AG04449 (cell line): ENCODE results near the gene ARG2.

Experiments
- CTCF ChIA-PET: fragments of 350-600 bp; formaldehyde crosslinking; extraction: SDS; loops from one replicate; lab custom pipeline; 2021; ENCODE audit warnings: antibody characterized with exemption; lab: Yijun Ruan, JAX
- POLR2A ChIA-PET: fragments of 400-600, 350-600 bp; formaldehyde crosslinking; extraction: SDS; loops from one replicate; lab custom pipeline; 2020; ENCODE audit warnings: antibody characterized with exemption, inconsistent platforms; lab: Yijun Ruan, JAX
- DNase-seq: peaks from one replicate; pipeline ENCODE4 v3.0.0-alpha.2; 2010; ENCODE audit warnings: low read depth, low spot score
- H3K4me3 ChIP-seq: 2 replicates; pipeline ENCODE4 v1.5.1; 2011; ENCODE audit warnings: low read depth, mild to moderate bottlenecking, control low read depth, low read length
- CTCF ChIP-seq: IDR thresholded peaks from one replicate; pipeline ENCODE4 v1.5.1; 2011; ENCODE audit warnings: mild to moderate bottlenecking, moderate library complexity, low read length, control low read depth, inconsistent platforms; ENCODE audit not compliant: insufficient read depth; ENCODE audit errors: missing control alignments

The ARG2 gene

DNA sequence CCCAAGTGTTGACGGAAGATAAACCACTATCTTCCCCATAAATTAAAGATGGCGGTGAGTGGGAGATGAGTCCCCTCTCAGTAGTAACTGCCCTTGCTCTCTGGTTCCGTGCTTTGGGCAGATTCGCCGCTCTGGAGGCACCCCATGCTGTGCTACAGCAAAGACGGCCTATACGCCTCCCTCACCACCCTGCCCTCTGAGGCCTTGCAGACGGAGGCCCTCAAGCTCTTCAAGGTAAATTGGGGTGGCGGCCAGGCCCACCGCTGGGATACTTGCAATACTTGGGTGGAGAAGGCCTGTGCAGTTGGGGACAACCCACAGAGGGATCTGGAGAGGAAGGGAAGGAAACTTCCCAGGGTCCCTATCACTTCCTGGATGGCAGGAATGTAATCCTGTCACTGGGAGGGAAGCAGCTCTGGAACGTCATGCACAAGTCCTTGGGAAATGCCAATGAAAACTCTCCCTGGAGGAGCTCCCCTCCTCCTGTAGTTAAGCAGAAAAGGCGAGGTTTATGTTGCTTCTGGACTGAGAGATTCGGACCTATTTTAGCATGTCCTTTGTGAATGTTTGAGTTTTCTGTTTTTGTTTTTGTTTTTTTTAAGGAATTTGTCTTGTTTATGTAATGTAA, 42.4 kb upstream of the ARG2 start:
- no peak for TF ChIP-seq CTCF
- H3K4me3 ChIP-seq = no peak overlapping the region
- ChIA-PET POLR2A (no interaction called here), CTCF (interaction anchor here (1.2 to 22.7 kb wide), 5 partner anchors 8 to 151 kb away, joined by 3 to 582 read pairs (median 269); partner anchors contain the start of genes PIGH and RDH12)
- DNase-seq = no peak

- ChIA-PET POLR2A (no interaction called here), CTCF (interaction anchor here (1.1 to 22.7 kb wide), 6 partner anchors 9 to 152 kb away, joined by 3 to 582 read pairs (median 250); partner anchors contain the start of genes PIGH and RDH12)
- no peak for TF ChIP-seq CTCF
- DNase-seq = no peak
- no peak overlapping the region for H3K4me3 ChIP-seq
Observed at GRCh38 chr14:67577909-67578749, 41.6 kb upstream of the ARG2 start.

GRCh38 chr14:67579040-67579439, 40.7 kb upstream of the ARG2 start:
- TF ChIP-seq CTCF = no peak
- POLR2A ChIA-PET = no interaction called here
- CTCF ChIA-PET = interaction anchor here (1.2 to 22.7 kb wide), 7 partner anchors 10 to 153 kb away, joined by 4 to 582 read pairs (median 230); partner anchors contain the start of gene RDH12
- no peak for DNase-seq
- no peak overlapping the region for H3K4me3 ChIP-seq

DNA sequence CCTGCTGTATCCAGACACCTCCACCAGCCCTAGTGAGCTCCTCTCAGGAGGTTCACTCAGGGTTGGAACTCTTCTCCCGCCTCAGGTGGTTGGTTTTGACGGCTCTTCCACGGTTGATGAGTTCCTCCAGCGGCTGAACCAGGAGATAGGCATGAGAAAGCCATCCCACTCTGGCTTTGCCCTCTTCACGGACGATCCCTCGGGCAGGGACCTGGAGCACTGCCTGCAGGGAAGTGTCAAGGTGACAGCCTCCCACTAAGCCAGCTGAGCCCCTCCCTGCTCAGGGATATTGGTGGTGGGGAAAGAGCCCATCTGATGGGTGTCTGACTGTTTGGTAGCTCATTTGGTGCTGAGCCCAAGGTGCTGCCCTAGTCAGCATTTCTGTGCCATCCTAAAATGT, 40.1 kb upstream of the ARG2 start:
- ChIA-PET CTCF (interaction anchor here (1.1 to 22.7 kb wide), 9 partner anchors 9 to 154 kb away, joined by 3 to 582 read pairs (median 23); partner anchors contain the start of gene RDH12), POLR2A (no interaction called here)
- H3K4me3 ChIP-seq = no peak overlapping the region
- DNase-seq = no peak
- no peak for TF ChIP-seq CTCF

DNA sequence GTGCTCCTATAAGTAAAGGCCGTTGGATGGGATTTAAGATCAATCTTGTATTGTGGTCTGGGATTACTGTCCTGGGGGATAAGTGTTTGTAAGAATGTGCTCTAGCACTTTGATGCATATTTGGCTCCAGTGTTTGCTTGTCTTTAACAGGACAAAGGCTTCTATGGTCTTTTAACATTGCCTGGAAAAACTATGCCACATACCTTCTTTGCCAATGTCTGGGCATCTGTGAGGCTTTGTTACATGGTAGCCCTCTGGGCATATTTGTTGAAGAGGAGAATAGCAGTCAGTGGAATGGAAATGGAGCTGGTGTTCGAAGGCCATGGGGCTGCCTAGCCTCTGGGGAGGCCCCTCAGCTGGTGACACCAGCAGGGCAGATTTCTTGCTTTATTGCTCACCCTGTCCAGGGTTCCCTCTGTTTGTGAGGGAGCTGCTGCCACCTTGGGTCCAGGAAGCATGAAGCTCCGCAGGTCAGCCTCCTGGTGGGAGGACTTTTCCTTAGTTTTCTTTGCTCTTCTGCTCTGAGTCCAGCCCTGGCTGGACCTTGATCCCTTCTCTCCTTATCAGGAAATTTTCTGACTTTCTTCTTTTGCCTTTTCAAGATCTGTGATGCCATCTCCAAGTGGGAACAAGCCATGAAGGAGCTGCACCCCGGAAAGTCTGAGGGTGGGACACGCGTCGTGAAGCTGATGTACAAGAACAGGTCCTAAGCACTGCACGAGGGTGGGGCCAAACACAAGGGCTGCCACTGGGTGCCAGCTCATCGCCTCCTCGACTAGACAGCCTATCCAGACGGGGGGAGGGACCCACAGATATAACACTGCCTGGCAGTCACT, 39.2 kb upstream of the ARG2 start:
- no peak for TF ChIP-seq CTCF
- POLR2A ChIA-PET = no interaction called here
- DNase-seq = no peak
- CTCF ChIA-PET = interaction anchor here (1.0 to 22.7 kb wide), 11 partner anchors 9 to 155 kb away, joined by 3 to 582 read pairs (median 16); partner anchors contain the start of gene RDH12
- H3K4me3 ChIP-seq = no peak overlapping the region
